HG02610 (cell line): ENCODE data around the gene FAM237B.
A peak's percentile ranks its signal among the peaks of the same experiment; 100 is the strongest.

Source experiments
- ATAC-seq: cut with Tn5 transposase; IDR thresholded peaks from one replicate; pipeline ENCODE4 v1.9.1; 2021; ENCODE audit warnings: mild to moderate bottlenecking, moderate library complexity; ENCODE audit not compliant: unreplicated experiment

FAM237B gene

DNA sequence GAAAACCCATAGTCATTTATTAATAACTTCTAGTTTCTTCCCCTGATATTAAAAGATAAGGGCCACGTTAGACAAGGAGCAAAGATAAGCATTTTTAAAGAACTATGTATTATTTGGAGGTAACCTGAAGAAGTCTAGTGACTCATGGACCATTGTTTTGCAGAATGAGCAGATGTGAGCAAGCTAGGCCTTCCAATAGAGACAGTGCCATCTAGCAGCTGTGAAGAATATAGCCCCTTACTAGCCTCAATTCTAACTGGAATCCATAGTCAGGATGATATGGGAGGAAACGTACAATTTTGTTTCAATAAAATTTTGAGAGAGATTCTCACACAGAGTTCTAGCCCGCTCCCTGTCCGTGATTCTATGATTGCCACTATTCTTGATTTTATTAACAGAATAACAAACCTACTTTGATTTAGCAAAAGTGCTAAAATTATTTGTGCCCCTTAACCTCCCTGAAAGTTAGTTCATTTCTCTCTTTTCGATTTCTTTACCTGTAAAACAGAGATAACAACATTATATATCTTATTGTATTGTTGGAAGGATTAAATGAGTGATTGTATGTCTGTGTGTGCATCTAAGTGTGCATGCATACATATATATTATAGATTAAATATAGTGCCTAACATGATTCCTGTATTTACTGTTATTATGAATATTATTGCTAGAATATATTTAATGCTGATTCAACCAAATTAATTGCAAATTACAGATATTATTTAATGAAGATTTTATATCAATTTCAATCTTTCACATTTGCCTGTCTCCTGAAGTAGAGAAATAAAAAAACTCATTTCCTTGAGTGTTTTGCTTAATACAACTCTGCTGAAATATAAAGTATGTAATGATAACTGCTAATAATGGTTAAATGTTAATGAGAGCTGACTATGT, 22.7 kb downstream of the FAM237B start:
- ATAC-seq, result peak; percentile 87

GRCh38 chr7:90290244-90291113, 30.6 kb downstream of the FAM237B start:
- no peak for ATAC-seq

- ATAC-seq, result no peak
Measured at GRCh38 chr7:90288154-90288553, 33.0 kb downstream of the FAM237B start.

- ATAC-seq, result no peak
Measured at GRCh38 chr7:90276033-90276728, 44.9 kb downstream of the FAM237B start.

DNA sequence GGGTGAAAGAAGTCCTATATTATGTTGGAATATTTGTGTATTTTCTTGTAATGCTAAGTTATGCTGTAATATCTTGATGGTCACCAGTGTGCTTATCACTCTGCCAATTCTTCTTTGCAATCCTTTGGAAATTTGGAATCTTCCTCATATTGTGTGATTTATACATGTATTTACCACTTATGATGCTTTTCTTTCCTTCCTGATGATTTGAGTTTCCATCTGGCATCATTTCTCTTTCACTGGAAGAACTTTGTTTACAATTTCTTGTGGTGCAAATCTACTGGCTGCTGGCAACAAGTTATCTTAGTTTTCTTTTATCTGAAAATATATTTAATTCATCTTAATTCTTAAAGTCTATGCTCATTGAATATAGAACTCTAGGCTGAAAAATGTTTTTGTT, 46.9 kb downstream of the FAM237B start:
- no peak for ATAC-seq

- no peak for ATAC-seq
Measured at GRCh38 chr7:90272242-90272641, 48.9 kb downstream of the FAM237B start.

- no peak for ATAC-seq
Measured at GRCh38 chr7:90271753-90272152, 49.4 kb downstream of the FAM237B start.

GRCh38 chr7:90270431-90271178, 50.5 kb downstream of the FAM237B start:
- ATAC-seq, result no peak

- no peak for ATAC-seq
Measured at GRCh38 chr7:90269163-90269562, 51.9 kb downstream of the FAM237B start.

- no peak for ATAC-seq
Measured at GRCh38 chr7:90267263-90267858, 53.7 kb downstream of the FAM237B start.

GRCh38 chr7:90266808-90267207, 54.3 kb downstream of the FAM237B start:
- no peak for ATAC-seq
